Natural killer cell (primary cell): ENCODE measurements around the gene CYB5D1. TPM values are rescaled to one million over a fixed set of nuclear protein-coding genes. Genes with fewer than 3 reads are reported as not detected.
A peak's percentile ranks its signal among the peaks of the same experiment; 100 is the strongest.

ENCODE experiments used
- ATAC-seq, 3 donors: fragments of 150-1000 bp in 2 of 3; fragments of 200-7000 bp in 1 of 3; cut with Tn5 transposase; 1 replicate in 1 of 3; 2 replicates in 2 of 3; pipeline ENCODE4 v1.10.0; 2021; ENCODE audit warnings: mild to moderate bottlenecking in 2 of 3, moderate library complexity in 2 of 3
- DNase-seq, 2 donors: peaks; one replicate each; pipeline versions ENCODE4 v3.0.0 to v3.0.0-alpha.2; 2013 to 2021; ENCODE audit warnings: mixed read lengths in 1 of 2
- H3K27ac ChIP-seq: one replicate; pipeline ENCODE4 v1.5.1; 2013; ENCODE audit warnings: mild to moderate bottlenecking, low read length
- H3K27me3 ChIP-seq: one replicate; pipeline ENCODE4 v1.6.1; 2013; ENCODE audit warnings: low read length; ENCODE audit not compliant: control insufficient read depth, insufficient read depth
- H3K36me3 ChIP-seq: one replicate; pipeline ENCODE4 v1.6.1; 2013; ENCODE audit warnings: low read length; ENCODE audit not compliant: control insufficient read depth, insufficient read depth
- H3K4me1 ChIP-seq: one replicate; pipeline ENCODE4 v1.6.1; 2013; ENCODE audit warnings: low read length; ENCODE audit not compliant: control insufficient read depth, insufficient read depth
- H3K4me3 ChIP-seq: one replicate; pipeline ENCODE4 v1.5.1; 2013; ENCODE audit warnings: low read length
- H3K9me3 ChIP-seq: one replicate; pipeline ENCODE4 v1.6.1; 2013; ENCODE audit warnings: low read length; ENCODE audit not compliant: control insufficient read depth, insufficient read depth
- H3K27ac Mint-ChIP-seq, 2 donors: one replicate each; pipeline ENCODE4 v1.8.0; 2022; ENCODE audit warnings: mild to moderate bottlenecking in 2 of 2, mixed read lengths in 2 of 2, moderate library complexity in 1 of 2
- H3K27me3 Mint-ChIP-seq, 2 donors: one replicate each; pipeline ENCODE4 v1.8.0; 2022; ENCODE audit warnings: low read depth in 2 of 2, mixed read lengths in 2 of 2
- H3K36me3 Mint-ChIP-seq: one replicate; pipeline ENCODE4 v1.8.0; 2022; ENCODE audit warnings: mixed read lengths
- H3K4me1 Mint-ChIP-seq, 2 donors: one replicate each; pipeline ENCODE4 v1.8.0; 2022; ENCODE audit warnings: mixed read lengths in 2 of 2
- H3K4me3 Mint-ChIP-seq: one replicate; pipeline ENCODE4 v1.8.0; 2022; ENCODE audit warnings: mild to moderate bottlenecking, moderate library complexity, mixed read lengths
- H3K9me3 Mint-ChIP-seq, 2 donors: one replicate each; pipeline ENCODE4 v1.8.0; 2022; ENCODE audit warnings: mixed read lengths in 2 of 2
- WGBS: methylation state at CpG from one replicate; pipeline ENCODE4 v1.1.7; 2013; ENCODE audit warnings: missing lambda C conversion rate; ENCODE audit not compliant: insufficient coverage; 5-methylcytosine and 5-hydroxymethylcytosine counted together
- intact Hi-C: fragments of 100-400 bp; cut with micrococcal nuclease; formaldehyde crosslinking; loops from one replicate; pipeline ENCODE4 v1.14.2; 2022
- total RNA-seq, 4 donors: library from RNA; stranded (reverse); fragments of 120-200 nt in 1 of 4; gene quantifications; one replicate each; pipeline versions ENCODE4 v1.2.3 to v1.2.4, GENCODE V29; 2013 to 2022
- TF ChIP-seq, protein P1 (sequence below): fragments of 200-600 bp; IDR thresholded peaks from one replicate; pipeline ENCODE4 v1.8.0; 2022; ENCODE audit warnings: antibody characterized with exemption

Gene CYB5D1
- total RNA-seq, 3 donors from 2014 or later (not counting 1 experiment from before 2014, with no cell fraction given) = 11.0 to 18.3 (median 11.5) TPM

DNA sequence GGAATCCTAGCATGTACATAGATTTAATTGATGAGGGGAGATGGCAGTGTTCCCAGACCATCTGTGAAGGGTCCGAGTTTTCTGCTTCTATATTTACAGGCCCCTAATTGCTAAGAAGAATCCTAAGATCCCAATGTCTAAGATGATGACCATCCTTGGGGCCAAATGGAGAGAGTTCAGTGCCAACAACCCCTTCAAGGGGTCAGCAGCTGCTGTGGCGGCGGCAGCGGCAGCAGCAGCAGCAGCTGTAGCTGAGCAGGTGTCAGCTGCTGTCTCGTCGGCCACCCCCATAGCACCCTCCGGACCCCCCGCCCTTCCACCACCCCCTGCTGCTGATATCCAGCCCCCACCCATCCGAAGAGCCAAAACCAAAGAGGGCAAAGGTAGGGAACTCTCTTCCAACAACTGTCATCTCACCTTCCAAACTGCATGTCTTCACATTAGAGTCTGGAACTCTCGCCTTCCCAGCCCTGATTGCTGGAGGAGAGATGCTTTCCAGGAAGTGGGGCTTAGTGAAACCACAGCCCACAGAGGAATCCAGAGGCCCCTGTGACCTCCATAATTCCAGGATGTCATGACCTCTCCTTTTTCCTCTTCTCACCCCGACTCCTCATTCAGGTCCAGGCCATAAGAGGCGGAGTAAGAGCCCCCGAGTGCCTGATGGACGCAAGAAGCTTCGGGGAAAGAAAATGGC is 35.5 kb downstream of the CYB5D1 start:
- intact Hi-C loops = no loop called here
- WGBS = 95% methylated on average over 12 of the region's 15 CpGs
- no peak overlapping the region for H3K27ac Mint-ChIP-seq
- no peaks in the 10 kb centered on the region for H3K27me3 ChIP-seq
- H3K9me3 Mint-ChIP-seq = no peaks in the 10 kb centered on the region
- H3K9me3 ChIP-seq = no peaks in the 10 kb centered on the region
- H3K36me3 Mint-ChIP-seq = peaks cover 33% of the 10 kb centered on the region
- TF ChIP-seq, protein P1, sequence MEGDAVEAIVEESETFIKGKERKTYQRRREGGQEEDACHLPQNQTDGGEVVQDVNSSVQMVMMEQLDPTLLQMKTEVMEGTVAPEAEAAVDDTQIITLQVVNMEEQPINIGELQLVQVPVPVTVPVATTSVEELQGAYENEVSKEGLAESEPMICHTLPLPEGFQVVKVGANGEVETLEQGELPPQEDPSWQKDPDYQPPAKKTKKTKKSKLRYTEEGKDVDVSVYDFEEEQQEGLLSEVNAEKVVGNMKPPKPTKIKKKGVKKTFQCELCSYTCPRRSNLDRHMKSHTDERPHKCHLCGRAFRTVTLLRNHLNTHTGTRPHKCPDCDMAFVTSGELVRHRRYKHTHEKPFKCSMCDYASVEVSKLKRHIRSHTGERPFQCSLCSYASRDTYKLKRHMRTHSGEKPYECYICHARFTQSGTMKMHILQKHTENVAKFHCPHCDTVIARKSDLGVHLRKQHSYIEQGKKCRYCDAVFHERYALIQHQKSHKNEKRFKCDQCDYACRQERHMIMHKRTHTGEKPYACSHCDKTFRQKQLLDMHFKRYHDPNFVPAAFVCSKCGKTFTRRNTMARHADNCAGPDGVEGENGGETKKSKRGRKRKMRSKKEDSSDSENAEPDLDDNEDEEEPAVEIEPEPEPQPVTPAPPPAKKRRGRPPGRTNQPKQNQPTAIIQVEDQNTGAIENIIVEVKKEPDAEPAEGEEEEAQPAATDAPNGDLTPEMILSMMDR = no peak
- peaks cover 0 to 19% of the 10 kb centered on the region in 2 donors for H3K4me1 Mint-ChIP-seq
- DNase-seq (no peak), ATAC-seq (no peak)
- no peak overlapping the region for H3K4me3 ChIP-seq
- no peaks in the 10 kb centered on the region for H3K27me3 Mint-ChIP-seq
- H3K36me3 ChIP-seq = peaks cover 67% of the 10 kb centered on the region
- peaks cover 12% of the 10 kb centered on the region for H3K4me1 ChIP-seq
- no peak overlapping the region for H3K4me3 Mint-ChIP-seq
- no peak overlapping the region for H3K27ac ChIP-seq

DNA sequence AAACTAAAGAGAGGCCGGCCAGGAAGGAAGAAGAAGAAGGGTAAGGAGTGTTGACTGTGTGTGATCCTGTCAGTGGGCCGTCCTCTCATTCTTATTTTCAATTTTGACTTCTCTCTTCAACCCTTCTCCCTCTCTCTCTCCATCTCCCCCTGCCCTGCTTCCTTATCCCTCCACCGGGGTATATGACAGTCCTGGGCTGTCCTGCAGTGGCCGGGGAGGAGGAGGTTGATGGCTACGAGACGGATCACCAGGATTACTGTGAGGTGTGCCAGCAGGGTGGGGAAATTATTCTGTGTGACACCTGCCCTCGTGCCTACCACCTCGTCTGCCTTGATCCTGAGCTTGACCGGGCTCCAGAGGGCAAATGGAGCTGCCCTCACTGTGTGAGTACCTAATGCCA is 36.4 kb downstream of the CYB5D1 start:
- no peak for DNase-seq
- Histone ChIP-seq H3K36me3 (peaks cover 76% of the 10 kb centered on the region), H3K27me3 (no peaks in the 10 kb centered on the region), H3K4me1 (peaks cover 3% of the 10 kb centered on the region), H3K9me3 (no peaks in the 10 kb centered on the region), H3K27ac (no peak overlapping the region), H3K4me3 (no peak overlapping the region)
- intact Hi-C loops = no loop called here
- Mint-ChIP-seq H3K4me3 (no peak overlapping the region), H3K27ac (no peak overlapping the region), H3K4me1 (peaks cover 0 to 19% of the 10 kb centered on the region in 2 donors), H3K27me3 (no peaks in the 10 kb centered on the region), H3K9me3 (no peaks in the 10 kb centered on the region), H3K36me3 (peaks cover 38% of the 10 kb centered on the region)
- TF ChIP-seq, protein P1 = no peak
- no peak for ATAC-seq
- WGBS = 93% methylated on average over 8 of the region's 9 CpGs

DNA sequence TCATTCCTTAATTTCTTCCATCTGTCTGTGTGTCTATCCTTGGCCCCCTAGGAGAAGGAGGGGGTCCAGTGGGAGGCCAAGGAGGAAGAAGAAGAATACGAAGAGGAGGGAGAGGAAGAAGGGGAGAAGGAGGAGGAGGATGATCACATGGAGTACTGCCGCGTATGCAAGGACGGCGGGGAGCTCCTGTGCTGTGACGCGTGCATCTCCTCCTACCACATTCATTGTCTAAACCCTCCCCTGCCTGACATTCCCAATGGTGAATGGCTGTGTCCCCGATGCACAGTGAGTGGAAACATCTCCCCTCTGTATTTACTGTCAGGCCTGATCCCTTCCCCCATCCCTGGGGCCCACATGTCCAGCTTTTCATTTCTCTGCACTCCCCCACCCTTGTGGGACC is 37.1 kb downstream of the CYB5D1 start:
- H3K9me3 ChIP-seq = no peaks in the 10 kb centered on the region
- intact Hi-C loops = no loop called here
- H3K4me3 Mint-ChIP-seq = no peak overlapping the region
- H3K4me3 ChIP-seq = no peak overlapping the region
- H3K36me3 Mint-ChIP-seq = peaks cover 43% of the 10 kb centered on the region
- 97% methylated on average over 8 of the region's 8 CpGs for WGBS
- no peak overlapping the region for H3K27ac Mint-ChIP-seq
- TF ChIP-seq, protein P1 = no peak
- H3K27me3 Mint-ChIP-seq = no peaks in the 10 kb centered on the region
- H3K9me3 Mint-ChIP-seq = no peaks in the 10 kb centered on the region
- DNase-seq = no peak
- peaks cover 79% of the 10 kb centered on the region for H3K36me3 ChIP-seq
- no peaks in the 10 kb centered on the region for H3K27me3 ChIP-seq
- H3K4me1 Mint-ChIP-seq = peaks cover 0 to 24% of the 10 kb centered on the region in 2 donors
- no peaks in the 10 kb centered on the region for H3K4me1 ChIP-seq
- no peak for ATAC-seq
- no peak overlapping the region for H3K27ac ChIP-seq

DNA sequence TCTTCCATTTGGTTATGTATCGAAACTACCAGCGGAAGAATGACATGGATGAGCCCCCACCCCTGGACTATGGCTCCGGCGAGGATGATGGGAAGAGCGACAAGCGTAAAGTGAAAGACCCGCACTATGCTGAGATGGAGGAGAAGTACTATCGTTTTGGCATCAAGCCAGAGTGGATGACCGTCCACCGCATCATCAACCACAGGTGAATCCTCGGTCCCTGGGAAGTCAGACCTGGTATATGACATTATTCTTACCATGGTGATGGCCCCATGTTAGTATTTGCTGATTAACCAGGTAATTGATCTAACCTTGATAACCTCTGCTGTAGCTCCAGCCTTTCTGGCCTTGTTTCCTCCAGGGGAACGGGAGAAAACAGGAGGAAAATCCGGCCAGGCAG is 39.3 kb downstream of the CYB5D1 start:
- H3K4me3 Mint-ChIP-seq = no peak overlapping the region

More for the DNA sequence above, 39.3 kb downstream of the CYB5D1 start:
- TF ChIP-seq, protein P1 = no peak
- no peaks in the 10 kb centered on the region for H3K27me3 Mint-ChIP-seq
- Histone ChIP-seq H3K4me3 (no peak overlapping the region), H3K4me1 (no peaks in the 10 kb centered on the region), H3K27me3 (no peaks in the 10 kb centered on the region), H3K36me3 (peaks cover 78% of the 10 kb centered on the region), H3K27ac (no peak overlapping the region), H3K9me3 (no peaks in the 10 kb centered on the region)
- ATAC-seq (no peak), DNase-seq (no peak)
- intact Hi-C loops = no loop called here
- H3K36me3 Mint-ChIP-seq = peaks cover 51% of the 10 kb centered on the region
- peaks cover 0 to 25% of the 10 kb centered on the region in 2 donors for H3K4me1 Mint-ChIP-seq
- peak overlapping the region in 1 of 2 donors; percentile 42 for H3K27ac Mint-ChIP-seq
- WGBS = 98% methylated on average over 13 of the region's 13 CpGs
- no peaks in the 10 kb centered on the region for H3K9me3 Mint-ChIP-seq
